Muscle layer of duodenum (tissue), 2 donors: ENCODE results near the gene SLC25A21.
"Not testable (repeated sequence)": the region's sequence is repeated elsewhere in the genome, so short reads cannot be mapped to it uniquely, and the experiment has no call there.

ENCODE experiments used
- H3K27ac ChIP-seq: one replicate; pipeline ENCODE4 v1.7.0; 2013; ENCODE audit warnings: mild to moderate bottlenecking, low read length
- H3K27me3 ChIP-seq: one replicate; pipeline ENCODE4 v1.7.0; 2013; ENCODE audit warnings: low read depth, mild to moderate bottlenecking, control low read depth, low read length
- H3K36me3 ChIP-seq, 2 donors: one replicate each; pipeline ENCODE4 v1.7.0; 2013; ENCODE audit warnings: low read length in 2 of 2, control low read depth in 1 of 2, mild to moderate bottlenecking in 1 of 2; ENCODE audit not compliant: insufficient read depth in 2 of 2, control insufficient read depth in 1 of 2
- H3K4me1 ChIP-seq, 2 donors: one replicate each; pipeline ENCODE4 v1.7.0; 2013; ENCODE audit warnings: low read length in 2 of 2, mild to moderate bottlenecking in 2 of 2, control low read depth in 1 of 2, moderate library complexity in 1 of 2; ENCODE audit not compliant: insufficient read depth in 2 of 2, control insufficient read depth in 1 of 2
- H3K4me3 ChIP-seq, 2 donors: one replicate each; pipeline ENCODE4 v1.7.0; 2013; ENCODE audit warnings: low read length in 2 of 2, low read depth in 1 of 2, mild to moderate bottlenecking in 1 of 2
- H3K9me3 ChIP-seq, 2 donors: one replicate each; pipeline ENCODE4 v1.7.0; 2013; ENCODE audit warnings: low read length in 2 of 2, control low read depth in 1 of 2, mild to moderate bottlenecking in 1 of 2; ENCODE audit not compliant: control insufficient read depth in 1 of 2
- donor health status: healthy.

SLC25A21 gene

DNA sequence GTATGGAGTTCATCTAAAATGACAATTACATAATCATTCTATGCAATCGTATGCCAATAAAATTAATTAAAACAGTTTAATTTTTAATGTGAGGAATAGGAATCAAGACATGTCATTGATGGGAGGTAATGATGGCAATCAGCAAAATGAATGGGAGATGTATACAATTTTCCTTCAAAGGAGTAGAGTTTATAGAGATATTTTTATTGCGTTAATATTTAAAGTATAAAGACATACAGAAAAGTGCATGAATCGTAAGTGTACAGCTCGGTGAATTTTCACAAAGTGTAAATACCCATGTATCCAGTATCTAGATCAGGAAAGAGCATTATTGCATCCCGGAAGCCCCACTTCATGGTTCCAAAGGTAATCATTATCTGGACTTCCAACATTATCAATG lies 26.5 kb upstream of the SLC25A21 start:
- Histone ChIP-seq H3K27me3 (no peaks in the 10 kb centered on the region), H3K4me1 (peaks cover 0 to 4% of the 10 kb centered on the region in 2 donors), H3K4me3 (peak overlapping the region in 1 of 2 donors; percentile 93), H3K27ac (no peak overlapping the region), H3K36me3 (no peaks in the 10 kb centered on the region), H3K9me3 (no peaks in the 10 kb centered on the region)

DNA sequence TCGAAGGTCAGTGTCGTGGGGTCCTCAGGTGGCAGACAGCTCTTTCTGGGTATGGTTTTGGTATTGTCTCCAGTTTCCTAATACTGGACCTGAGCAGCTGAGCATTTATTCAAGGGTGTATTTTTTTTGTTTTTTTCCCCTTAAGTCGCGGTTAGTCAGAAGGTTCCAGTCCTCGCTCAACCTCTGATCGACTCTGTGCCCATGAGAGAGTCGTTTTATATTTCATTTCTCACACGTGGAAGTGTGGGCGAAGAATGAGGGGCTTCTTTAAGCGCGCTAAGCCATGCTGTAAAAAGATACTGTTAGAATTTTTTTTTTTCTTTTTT lies 25.8 kb upstream of the SLC25A21 start:
- peak overlapping the region; percentile 79 to 93 for H3K4me3 ChIP-seq
- no peaks in the 10 kb centered on the region for H3K9me3 ChIP-seq
- no peaks in the 10 kb centered on the region for H3K27me3 ChIP-seq
- H3K27ac ChIP-seq = peak overlapping the region; percentile 95
- no peaks in the 10 kb centered on the region for H3K36me3 ChIP-seq
- H3K4me1 ChIP-seq = peaks cover 0 to 4% of the 10 kb centered on the region in 2 donors

DNA sequence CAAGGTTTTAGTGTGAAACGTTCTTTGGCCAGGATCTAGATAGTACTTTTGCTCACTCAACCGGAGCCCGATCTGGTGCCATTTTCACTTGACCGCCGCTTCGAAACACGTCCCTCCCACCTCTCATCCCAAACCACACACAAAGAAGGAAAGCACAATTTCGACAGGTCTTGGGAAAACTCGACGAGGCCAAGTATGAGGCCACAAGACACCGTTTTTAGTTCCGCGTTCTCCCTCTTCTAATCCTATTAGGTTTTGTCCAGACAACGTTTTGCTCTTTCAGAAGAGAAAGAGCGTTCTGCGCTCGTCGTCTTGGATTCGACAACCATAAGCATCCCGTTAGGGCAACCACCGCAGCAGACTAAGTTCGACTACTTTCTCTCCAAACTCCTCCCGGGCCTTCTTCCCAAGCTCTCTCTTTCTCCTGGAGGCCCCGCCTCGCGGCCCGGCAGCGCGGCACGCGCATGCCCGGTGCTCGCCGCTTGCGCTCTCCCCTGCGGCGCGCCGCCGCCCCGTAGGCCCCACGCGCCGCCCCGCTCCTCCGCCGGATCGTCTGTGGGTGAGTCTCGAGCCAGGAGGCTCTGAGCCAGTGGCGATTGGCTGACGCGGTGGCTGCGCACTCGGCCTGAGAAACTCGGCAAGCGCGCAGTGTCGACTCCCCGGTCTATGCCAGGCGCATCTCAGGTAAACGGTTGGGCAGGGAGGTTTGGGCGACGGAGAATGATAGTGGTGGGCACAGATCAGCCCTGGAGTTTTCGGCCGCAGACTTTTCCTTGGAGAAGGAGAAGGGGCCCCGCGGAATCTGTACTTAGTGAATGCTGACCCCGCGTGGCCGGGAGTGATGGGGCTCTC lies 25.2 kb upstream of the SLC25A21 start, which contains the start of gene MIPOL1:
MIPOL1 (plus strand) TSS at position 517 of the 852 bp plus-strand sequence. CDS start 49,952 bp downstream, outside the sequence.
- peaks cover 0 to 4% of the 10 kb centered on the region in 2 donors for H3K4me1 ChIP-seq
- H3K36me3 ChIP-seq = no peaks in the 10 kb centered on the region
- peak within 1 kb of the TSS; percentile 95 for H3K27ac ChIP-seq
- peak within 1 kb of the TSS; percentile 79 to 93 for H3K4me3 ChIP-seq
- no peaks in the 10 kb centered on the region for H3K27me3 ChIP-seq
- no peaks in the 10 kb centered on the region for H3K9me3 ChIP-seq

DNA sequence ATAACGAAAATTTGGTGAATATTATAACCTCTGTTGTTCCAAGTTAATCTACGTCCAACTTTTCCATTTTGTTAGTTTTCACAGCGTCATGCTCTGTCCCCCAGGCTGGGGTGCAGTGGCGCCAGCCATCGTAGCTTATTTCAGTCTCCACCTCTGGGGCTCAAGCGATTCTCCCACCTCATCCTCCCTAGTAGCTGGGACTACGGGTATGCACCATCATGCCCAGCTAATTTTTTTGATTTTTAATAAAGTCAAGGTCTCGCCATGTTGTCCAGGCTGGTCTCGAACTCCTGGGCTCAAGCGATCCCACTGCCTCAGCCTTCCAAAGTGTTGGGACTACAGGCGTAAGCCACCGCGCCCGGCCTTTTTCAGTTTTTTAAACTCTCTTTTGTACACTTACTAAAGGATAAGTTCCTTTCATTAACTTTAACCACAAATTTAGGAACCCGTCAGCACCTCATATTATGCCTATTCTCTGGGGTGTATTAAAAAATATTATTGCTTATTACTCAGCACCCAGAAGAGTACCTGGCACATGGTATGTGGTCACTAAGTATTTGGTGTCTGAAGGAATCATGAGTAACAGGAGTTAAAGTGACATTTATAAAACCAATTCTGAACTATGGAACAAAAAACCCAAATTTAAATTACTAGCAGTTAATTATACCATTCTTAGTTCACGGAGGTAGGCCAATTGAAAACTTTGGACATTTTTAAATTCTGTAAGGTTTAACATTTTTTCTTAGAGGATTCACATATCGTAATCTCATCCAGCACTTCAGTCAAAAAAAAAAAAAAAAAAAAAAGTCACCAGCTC lies 24.4 kb upstream of the SLC25A21 start:
- Histone ChIP-seq H3K4me1 (peaks cover 0 to 4% of the 10 kb centered on the region in 2 donors), H3K27ac (peak overlapping the region; percentile 95), H3K4me3 (peak overlapping the region; percentile 79 to 93), H3K9me3 (no peaks in the 10 kb centered on the region), H3K27me3 (no peaks in the 10 kb centered on the region), H3K36me3 (no peaks in the 10 kb centered on the region)

DNA sequence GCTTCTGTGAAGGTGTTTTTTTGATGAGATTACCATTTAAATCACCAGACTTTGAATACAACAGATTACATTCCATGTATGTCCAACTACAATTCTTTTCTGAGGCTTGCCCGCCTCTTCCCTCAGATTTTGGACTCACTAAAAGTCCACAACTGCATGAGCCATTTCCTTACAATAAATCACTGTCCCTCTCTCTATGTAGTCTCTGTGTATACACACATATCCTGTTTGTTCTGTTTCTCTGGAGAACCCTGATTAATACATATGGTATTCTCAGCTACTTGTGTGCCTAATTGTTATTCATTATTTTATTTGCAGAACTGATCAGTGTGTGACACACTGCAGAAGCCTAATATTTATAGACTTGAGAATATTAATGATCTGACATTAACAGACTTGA lies 22.9 kb upstream of the SLC25A21 start:
- H3K27ac ChIP-seq = no peak overlapping the region
- H3K9me3 ChIP-seq = no peaks in the 10 kb centered on the region
- no peaks in the 10 kb centered on the region for H3K36me3 ChIP-seq
- no peak overlapping the region for H3K4me3 ChIP-seq
- H3K4me1 ChIP-seq = peaks cover 0 to 4% of the 10 kb centered on the region in 2 donors
- H3K27me3 ChIP-seq = no peaks in the 10 kb centered on the region

DNA sequence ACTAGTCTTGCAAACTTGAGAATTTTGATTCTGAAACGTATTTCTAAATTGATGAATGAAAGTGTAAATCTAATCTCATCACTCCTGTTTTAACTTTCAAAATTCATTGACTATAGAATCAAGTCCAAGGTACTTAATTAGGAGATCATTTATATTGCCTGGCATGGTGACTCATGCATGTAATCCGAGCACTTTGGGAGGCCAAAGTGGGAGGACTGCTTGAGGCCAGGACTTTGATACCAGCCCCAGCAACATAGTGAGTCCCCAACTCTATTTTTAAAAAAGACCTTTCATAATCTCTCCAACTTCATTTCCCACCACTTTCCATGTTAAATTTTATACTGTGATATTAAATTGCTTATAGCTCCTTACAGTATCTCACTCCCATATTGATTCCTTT lies 22.3 kb upstream of the SLC25A21 start:
- Histone ChIP-seq H3K27me3 (no peaks in the 10 kb centered on the region), H3K9me3 (no peaks in the 10 kb centered on the region), H3K27ac (no peak overlapping the region), H3K4me1 (peaks cover 0 to 4% of the 10 kb centered on the region in 2 donors), H3K4me3 (no peak overlapping the region), H3K36me3 (no peaks in the 10 kb centered on the region)

DNA sequence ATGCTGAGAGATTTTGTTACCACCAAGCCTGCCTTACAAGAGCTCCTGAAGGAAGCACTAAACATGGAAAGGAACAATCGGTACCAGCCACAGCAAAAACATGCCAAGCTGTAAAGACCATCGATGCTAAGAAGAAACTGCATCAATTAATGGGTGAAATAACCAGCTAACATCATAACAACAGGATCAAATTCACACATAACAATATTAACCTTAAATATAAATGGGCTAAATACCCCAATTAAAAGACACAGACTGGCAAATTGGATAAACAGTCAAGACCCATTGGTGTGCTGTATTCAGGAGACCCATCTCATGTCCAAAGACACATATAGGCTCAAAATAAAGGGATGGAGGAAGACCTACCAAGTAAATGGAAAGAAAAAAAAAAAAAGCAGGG lies 17.3 kb upstream of the SLC25A21 start:
- H3K4me1 ChIP-seq, H3K4me3 ChIP-seq, H3K9me3 ChIP-seq: not testable (repeated sequence)

DNA sequence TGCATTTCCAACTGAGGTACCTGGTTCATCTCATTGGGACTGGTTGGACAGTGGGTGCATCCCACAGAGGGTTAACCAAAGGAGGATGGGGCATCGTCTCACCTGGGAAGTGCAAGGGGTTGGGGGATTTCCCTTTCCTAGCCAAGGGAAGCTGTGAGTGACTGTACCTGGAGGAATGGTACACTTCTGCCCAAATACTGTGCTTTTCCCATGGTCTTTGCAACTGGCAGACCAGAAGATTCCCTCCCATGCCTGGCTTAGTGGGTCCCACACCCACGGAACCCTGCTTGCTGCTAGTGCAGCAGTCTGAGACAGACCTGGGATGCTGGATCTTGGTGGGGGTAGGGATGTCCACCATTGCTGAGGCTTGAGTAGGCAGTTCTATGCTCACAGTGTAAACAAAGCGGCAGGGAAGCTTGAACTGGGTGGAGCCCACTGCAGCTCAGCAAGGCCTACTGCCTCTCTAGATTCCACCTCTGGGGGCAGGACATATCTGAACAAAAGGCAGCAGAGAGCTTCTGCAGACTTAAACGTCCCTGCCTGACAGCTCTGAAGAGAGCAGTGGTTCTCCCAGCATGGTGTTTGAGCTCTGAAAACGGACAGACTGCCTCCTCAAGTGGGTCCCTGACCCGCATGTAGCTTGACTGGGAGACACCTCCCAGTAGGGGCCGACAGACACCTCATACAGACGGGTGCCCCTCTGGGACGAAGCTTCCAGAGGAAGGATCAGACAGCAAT lies 15.6 kb upstream of the SLC25A21 start:
- not testable (repeated sequence) for H3K36me3 ChIP-seq, H3K27me3 ChIP-seq

More for the DNA sequence above, 17.3 kb upstream of the SLC25A21 start:
- not testable (repeated sequence) for H3K36me3 ChIP-seq, H3K27ac ChIP-seq, H3K27me3 ChIP-seq

DNA sequence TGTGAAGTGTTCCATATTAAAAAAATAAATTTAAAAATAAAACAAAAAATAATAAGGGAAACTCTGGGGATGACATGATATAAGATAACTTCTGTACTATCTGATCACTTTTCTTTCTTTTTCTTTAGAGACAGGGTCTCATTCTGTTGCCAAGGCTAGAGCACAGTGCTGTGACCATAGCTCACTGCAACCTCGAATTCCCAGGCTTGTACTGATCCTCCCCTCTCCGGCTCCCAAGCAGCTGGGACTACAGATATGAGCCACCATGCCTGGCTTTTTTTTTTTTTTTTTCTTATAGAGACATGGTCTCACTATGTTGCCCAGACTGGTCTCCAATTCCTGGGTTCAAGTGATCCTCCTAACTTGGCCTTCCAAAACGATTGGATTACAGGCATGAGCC lies 14.9 kb upstream of the SLC25A21 start:
- no peaks in the 10 kb centered on the region for H3K36me3 ChIP-seq
- no peaks in the 10 kb centered on the region for H3K4me1 ChIP-seq
- H3K9me3 ChIP-seq = no peaks in the 10 kb centered on the region
- no peak overlapping the region for H3K27ac ChIP-seq
- H3K4me3 ChIP-seq = no peak overlapping the region
- H3K27me3 ChIP-seq = no peaks in the 10 kb centered on the region

More for the DNA sequence above, 15.6 kb upstream of the SLC25A21 start:
- H3K9me3 ChIP-seq, H3K27ac ChIP-seq, H3K4me3 ChIP-seq, H3K4me1 ChIP-seq: not testable (repeated sequence)

DNA sequence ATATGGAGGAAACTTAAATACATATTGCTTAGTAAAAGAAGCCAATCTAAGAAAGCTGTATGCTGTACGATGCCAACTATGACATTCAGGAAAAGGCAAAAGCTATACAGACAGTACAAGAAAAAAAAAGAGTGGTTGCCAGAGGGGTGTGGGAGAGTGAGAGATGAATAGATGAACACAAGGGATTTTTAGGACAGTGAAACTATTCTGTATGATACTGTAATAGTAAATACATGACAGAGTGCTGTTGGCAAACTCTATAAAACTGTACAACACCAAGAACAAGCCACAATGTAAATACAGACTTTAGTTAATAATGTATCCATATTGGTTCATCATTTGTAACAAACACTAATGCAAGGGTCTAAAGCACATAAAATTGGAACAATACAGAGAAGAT lies 14.5 kb upstream of the SLC25A21 start:
- H3K27me3 ChIP-seq = no peaks in the 10 kb centered on the region
- no peaks in the 10 kb centered on the region for H3K4me1 ChIP-seq
- no peak overlapping the region for H3K4me3 ChIP-seq
- H3K36me3 ChIP-seq = no peaks in the 10 kb centered on the region
- H3K9me3 ChIP-seq = no peaks in the 10 kb centered on the region
- H3K27ac ChIP-seq = no peak overlapping the region

DNA sequence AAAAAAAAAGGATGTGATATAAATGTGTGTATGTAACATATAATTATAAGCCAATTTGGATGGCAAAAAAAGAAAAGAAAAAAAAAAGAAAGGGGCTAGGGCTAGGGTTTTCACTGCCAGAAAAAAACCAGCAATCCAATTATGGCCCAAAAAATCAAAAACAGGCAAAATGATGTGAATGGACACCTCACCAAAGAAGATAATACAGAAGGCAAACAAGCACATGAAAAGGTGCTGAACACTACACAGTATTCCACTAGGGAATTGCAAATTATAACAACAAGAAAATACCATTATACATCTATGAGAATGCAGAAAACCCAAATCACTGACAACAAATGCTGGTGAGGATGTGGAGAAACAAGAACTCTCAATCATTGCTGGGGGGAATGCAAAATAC lies 13.3 kb upstream of the SLC25A21 start:
- no peaks in the 10 kb centered on the region for H3K36me3 ChIP-seq
- H3K9me3 ChIP-seq = no peaks in the 10 kb centered on the region
- H3K27me3 ChIP-seq = no peaks in the 10 kb centered on the region
- H3K4me1 ChIP-seq = no peaks in the 10 kb centered on the region
- no peak overlapping the region for H3K27ac ChIP-seq
- no peak overlapping the region for H3K4me3 ChIP-seq
